Skin epidermis (tissue), 12 donors: Measurements from ENCODE around the gene GRB14.

Experiments
- H3K27ac ChIP-seq, 21 experiments: fragments of 200-600 bp; sonication (generic) in 11 of 21; one replicate each; pipeline ENCODE4 v1.5.0; 2020; ENCODE audit warnings: mild to moderate bottlenecking in 3 of 21, inconsistent platforms in 2 of 21, moderate library complexity in 2 of 21
- H3K4me3 ChIP-seq, 7 experiments: fragments of 200-600 bp; sonication (generic) in 2 of 7; one replicate each; pipeline ENCODE4 v1.5.0; 2020; ENCODE audit warnings: inconsistent platforms in 2 of 7, mild to moderate bottlenecking in 2 of 7, moderate library complexity in 1 of 7

Gene GRB14

DNA sequence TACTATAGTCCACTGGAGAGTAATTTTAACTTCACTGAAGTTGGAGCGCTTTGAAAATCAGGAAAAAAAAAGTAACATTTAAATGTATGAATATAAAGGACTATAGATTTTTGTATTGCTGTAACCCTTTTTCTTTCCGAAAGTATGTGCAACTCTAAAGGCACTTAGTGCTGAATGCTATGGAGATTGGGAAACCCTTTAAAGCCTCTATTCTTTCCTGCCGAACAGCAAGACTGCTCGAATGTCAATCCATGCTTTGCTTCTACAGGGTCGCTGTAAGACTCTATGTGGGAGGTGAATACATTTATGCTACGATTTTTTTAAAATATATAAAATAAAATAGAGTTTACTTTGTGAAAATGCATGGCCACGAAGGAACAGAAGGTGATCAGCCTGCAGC is 825 bp downstream of the GRB14 start:
- peak overlapping the region in 3 of 7 experiments; percentile 23 to 45 (median 43) for H3K4me3 ChIP-seq
- no peak overlapping the region for H3K27ac ChIP-seq

DNA sequence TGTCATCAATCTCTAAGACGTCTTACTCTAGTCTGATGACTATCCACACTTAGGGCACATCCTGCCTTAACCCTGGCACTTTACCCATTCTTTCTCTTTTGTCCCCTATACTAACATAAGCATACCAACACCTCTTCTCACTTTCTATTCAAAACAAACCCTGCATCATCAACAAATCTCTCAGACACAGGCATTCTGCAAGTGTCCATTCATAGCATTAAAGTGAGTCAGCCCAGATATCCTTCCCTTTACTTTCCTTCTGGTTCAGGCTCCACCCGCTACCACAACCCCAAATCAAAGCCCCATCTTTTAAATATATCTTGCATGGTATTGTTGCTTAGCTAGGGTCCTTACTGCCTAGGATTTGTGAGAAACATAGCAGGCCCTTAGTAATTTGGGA is 3.8 kb downstream of the GRB14 start:
- Histone ChIP-seq H3K27ac (no peak overlapping the region), H3K4me3 (no peak overlapping the region)

DNA sequence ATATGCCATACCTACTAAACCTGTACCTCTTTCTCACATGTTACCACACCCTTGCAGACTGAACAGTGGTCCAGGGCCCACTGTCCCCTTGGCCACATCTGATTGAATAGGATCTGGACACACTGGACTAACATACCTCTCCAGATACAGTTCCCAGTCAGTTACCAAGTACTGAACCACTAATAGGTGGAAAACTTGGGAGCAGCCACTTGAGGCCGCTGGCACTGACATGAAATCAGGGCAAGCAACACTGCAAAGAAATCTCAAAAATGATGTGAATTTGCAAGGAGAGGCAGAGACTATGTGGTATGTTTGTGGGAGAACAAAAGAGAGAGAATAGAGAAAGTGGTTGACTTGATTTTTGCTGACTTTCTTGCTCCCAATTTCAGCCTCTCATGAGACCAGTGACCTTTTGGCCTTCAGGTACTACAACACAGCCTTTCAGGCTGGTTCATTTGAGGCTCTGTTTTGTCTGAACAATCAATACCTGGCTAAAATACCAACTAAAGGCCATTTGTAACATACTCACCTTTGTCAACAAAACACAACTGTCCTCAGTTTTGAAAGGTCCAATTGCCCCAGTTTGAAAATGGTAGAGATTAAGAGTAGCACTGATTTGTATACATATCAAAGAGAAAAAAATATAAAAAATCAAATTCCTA is 7.8 kb downstream of the GRB14 start:
- no peak overlapping the region for H3K27ac ChIP-seq

DNA sequence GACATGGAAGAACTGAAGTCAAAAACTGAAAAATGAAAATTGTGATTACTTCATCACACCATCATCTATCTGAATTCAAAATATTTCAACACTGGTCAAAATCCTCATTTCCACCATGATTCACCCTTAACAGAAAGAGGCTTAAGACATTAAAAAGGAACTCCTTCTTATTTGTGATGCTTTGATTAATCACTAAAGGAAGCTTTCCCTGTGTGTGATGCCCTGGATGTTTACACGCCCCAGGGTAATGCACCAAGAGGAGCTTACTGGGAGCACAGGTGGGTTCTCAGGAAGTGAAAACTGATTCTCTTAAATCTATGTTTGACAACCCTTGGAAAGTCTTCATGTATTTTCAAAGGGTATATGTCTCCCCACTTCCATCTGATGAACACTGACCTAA is 11.5 kb downstream of the GRB14 start:
- H3K27ac ChIP-seq, result no peak overlapping the region

More for the DNA sequence above, 7.8 kb downstream of the GRB14 start:
- H3K4me3 ChIP-seq, result no peak overlapping the region

DNA sequence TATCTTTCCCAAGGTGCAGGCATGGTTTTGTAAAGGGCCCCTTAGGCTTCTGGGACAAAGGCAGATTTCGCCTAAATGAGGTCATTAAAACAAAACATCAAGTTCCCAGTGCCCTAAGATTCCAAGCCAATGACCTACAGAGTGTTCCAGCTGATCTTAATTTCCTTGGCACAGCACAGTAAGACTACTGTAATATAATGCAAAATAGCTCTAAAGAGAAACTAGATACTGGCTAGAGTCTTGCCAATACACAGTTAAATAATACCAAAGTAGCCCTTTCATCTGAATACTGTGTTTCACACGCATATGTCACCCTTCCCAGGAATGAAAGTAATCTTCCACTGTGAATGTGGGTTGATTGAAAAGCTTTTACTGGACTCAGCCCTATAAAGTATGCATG is 14.7 kb downstream of the GRB14 start:
- Histone ChIP-seq H3K27ac (no peak overlapping the region), H3K4me3 (no peak overlapping the region)

More for the DNA sequence above, 11.5 kb downstream of the GRB14 start:
- no peak overlapping the region for H3K4me3 ChIP-seq

DNA sequence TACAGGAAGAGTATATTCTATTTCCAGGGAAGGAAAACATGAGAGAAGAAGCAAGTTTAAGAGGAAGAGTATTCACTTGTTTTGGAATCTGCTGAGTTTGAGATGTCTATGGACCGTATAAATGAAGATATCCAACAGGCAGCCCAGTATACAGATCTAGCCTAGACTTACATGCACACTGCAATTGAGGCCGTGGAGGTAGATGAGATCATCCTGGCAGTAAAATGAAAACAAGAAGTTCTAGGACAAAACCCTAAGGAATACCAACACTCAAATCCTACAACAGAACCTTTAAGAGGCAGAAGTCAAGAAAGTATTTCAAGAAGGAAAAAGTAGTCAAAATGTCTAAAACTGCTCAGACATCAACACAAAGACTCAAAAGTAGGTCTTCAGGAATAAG is 16.0 kb downstream of the GRB14 start:
- Histone ChIP-seq H3K4me3 (no peak overlapping the region), H3K27ac (no peak overlapping the region)

DNA sequence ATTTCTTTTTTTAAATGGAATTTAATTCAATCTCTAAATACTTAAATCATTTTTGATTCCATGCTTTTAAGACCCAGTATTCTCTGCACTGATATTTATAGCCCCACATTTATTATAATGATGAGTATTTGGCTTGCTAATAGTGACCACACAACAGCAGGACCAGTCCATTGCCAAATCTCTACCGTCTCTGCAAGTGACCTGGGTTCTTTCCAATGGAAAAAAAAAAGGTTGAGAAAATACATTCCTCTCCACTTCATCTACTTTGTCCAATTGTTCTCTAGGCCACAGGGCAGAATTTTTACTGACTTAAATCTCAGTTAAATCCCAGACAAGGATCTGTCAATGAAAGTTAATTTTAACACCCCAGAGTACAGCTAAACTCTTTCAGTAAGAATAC is 20.5 kb downstream of the GRB14 start:
- Histone ChIP-seq H3K4me3 (no peak overlapping the region), H3K27ac (no peak overlapping the region)

DNA sequence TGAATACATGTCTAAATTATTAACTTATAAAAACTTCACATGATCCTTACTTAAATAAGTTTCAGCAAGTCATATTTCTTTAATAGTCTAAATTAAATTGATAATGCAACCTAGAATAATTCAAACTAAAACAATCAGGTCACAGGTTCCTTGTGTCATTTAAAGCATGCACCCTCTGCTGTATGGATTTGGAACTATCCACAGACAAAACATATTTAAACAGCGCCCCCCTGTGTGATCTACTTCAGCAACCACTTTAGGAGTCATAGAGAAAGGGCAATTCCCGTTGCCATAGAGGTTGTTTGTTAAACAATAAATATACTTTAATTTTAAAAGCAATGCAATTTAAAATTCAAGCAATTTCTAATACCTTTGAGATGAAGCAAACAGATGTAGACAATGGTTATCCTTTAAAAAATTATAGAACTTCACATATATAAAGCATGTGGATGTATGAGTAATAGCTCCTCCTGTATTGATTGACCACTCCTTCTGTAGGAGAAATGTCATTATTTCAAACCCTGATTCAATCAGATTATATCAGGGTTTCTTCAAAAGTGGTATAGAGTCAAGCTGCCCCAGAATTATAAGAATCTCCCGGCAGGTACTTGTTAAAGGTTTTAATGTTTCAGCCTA is 21.2 kb downstream of the GRB14 start:
- H3K27ac ChIP-seq, result no peak overlapping the region
- no peak overlapping the region for H3K4me3 ChIP-seq

DNA sequence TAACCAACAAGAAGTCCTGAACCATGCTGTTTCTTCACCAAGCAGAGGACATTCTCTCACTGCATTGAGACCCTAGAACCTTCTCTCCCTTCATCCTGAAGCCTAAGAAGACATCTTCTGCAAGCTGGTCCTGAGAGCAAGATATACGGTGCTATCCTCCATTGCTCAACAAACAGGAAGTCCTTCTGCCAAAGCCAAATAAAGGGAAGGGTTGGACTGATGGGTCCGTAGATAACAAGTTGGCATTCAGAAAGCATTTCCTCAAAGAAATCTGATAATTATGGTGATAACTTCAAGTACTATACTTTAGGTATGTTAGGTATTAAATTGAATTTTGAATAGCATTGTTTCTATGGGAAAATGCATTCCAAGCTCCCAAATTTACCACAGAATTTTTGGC is 23.3 kb downstream of the GRB14 start:
- no peak overlapping the region for H3K4me3 ChIP-seq
- H3K27ac ChIP-seq, result no peak overlapping the region

DNA sequence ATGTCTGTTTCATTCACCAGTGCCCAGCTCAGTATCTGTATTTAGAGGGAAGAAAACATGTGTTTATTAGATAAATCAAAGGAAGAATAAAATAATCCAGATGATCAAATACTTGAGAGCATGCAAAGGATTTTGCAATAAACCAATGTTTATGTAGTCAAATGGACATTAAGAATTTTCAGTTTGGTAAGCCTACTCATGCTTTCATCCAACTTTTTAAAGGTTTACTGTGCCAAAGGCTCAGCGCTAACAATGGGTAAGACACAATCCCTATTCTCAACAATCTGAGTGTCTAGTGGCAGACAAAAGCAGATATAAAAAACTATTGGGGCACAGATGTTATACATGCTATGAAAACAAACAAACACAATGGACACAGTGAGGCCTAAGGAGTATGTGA is 26.3 kb downstream of the GRB14 start:
- no peak overlapping the region for H3K27ac ChIP-seq
- no peak overlapping the region for H3K4me3 ChIP-seq

DNA sequence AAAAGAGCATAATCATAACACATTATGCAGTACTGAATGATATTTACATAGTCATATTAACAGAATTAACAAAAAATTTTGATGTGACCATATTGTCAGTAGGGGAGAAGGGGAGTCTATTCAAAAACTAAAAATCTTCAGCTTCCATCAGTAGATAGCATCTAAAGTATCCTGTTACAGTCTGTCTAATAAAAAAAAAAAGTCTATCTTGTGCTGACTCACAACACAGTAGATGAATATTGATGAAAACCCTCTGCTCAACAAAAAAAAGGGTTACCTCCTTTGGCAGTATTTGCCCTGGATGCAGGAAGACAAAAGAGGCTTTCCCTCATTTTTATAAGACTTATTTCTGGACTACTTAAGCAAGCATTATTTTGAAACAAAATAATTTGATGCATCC is 27.3 kb downstream of the GRB14 start:
- H3K27ac ChIP-seq, result no peak overlapping the region
- H3K4me3 ChIP-seq, result no peak overlapping the region

DNA sequence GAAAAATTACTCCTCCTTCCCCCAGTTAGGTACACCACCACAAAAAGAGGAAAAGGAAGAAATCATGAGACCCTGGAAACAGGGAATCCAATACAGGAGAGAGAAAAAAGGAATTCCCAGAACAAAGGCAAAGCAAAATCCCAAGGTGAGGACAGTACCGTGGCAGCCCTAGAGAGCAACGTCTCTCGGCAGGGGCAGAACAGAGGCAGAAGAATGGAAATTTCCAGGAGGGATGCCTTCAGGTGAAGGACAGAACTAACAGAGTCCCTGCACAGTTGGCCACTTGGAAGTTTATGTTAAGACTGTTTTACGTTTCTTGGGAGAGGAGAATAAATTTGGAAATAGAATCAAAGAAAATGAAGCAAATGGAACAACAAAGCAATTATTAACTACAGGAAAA is 27.7 kb downstream of the GRB14 start:
- H3K4me3 ChIP-seq, result no peak overlapping the region
- H3K27ac ChIP-seq, result no peak overlapping the region

DNA sequence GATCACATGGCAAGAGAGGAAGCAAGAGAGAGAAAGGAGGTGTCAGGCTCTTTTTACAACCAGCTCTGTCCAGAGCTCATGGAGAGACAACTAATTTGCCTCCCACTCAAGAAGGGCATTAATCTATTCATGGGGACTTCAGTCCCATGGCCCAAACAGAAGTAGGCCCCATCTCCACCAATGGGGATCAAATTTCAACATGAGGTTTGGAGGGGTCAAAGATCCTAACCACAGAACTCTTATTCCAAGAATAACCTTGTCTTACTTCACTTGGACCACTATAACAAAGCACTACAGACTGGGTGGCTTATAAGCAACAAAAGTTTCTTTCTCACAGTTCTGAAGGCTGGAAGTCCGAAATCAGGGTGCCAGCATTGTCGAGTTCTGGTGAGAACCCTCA is 31.8 kb downstream of the GRB14 start:
- Histone ChIP-seq H3K27ac (no peak overlapping the region), H3K4me3 (no peak overlapping the region)

DNA sequence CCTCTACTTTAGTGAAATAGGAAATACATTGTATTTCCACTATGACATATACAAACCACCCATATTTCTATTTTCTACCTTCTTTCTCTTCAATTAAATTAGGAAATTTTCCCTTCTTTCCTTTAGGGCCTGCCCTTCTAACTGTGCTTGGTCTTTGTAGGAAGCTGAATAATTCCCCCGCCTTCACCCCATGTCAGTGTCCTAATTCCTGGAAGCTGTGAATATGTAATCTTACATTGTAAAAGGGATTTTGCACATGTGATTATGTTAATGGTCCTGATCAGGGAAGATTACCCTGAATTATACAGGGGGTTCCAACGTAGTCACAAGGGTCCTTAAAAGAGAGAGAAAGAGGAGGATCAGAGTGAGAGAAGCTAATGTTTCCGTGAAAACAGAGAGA is 40.2 kb downstream of the GRB14 start:
- Histone ChIP-seq H3K4me3 (no peak overlapping the region), H3K27ac (no peak overlapping the region)

DNA sequence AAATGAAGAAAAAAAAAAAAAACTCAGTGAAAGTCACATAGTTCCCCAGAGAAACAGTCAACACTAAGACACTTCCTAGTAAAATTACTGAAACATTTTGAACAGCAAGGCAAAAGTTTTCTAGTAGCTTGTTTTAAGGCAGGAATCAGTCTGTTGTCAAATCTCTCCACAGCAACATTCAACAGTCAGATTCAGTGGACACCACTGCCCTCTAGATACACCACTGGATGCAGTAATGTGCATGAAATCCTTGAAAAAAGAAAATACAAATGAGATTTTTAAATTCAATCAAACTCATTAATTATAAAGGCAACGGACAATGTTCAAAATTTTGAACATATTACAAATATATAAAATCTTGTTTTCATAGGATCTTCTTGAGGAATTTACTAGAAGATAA is 46.4 kb downstream of the GRB14 start:
- Histone ChIP-seq H3K27ac (no peak overlapping the region), H3K4me3 (no peak overlapping the region)

DNA sequence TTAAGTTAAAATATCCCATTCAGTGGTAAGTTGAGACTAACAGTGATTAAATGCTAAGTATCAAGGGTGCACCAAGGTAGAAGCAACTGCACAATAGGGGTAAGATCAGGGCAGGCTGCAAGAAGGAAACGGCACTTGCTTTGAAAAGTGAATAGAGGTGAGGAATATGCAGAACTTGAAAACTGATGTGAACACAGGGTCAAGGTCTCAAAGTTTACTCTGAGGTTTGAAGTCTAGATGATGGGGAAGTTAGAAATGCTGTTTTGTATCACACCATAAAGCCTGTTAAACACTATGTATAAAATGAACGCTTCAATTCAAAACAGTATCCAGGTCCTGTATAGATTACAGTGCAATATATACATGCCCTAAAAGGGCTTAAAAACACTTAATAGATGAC is 50.8 kb downstream of the GRB14 start:
- H3K27ac ChIP-seq, result no peak overlapping the region

DNA sequence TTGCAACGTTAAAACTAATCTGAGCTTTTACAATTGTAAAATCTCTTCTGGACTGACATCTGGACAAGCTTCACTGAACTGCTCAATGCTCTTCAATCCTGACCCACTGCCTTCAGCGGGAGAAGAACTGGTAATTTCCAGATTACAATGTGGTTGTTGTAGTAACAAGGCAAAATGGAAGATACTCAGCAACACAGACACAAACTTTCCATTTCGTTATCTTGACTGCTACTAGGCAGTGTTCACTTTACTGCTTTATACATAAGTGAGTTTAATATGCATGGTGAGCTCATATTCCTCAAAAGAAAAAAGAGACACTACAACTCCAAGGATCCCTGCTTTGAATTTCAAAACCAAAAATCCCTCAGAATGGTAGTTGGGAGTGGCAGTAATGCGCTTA is 51.9 kb downstream of the GRB14 start:
- Histone ChIP-seq H3K27ac (no peak overlapping the region), H3K4me3 (no peak overlapping the region)

More for the DNA sequence above, 50.8 kb downstream of the GRB14 start:
- no peak overlapping the region for H3K4me3 ChIP-seq

DNA sequence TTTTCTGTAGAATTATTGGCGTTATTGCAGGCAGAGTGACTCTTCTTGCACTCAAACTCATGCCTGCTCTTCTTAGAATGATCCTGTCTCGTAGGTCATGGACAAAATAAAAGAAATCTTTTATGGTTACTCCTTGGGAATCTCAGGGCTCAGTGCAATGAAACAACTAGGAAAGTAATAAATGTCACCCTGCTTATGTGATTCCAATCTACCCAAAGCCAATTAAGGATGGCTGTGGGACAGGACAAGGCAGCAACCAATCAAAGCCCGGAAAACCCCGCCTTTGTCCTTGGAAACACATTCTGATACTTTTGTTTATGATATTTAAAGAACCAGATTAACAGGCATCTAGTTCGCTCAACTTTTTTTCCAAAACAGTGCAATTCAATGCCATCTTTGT is 53.0 kb downstream of the GRB14 start:
- Histone ChIP-seq H3K27ac (no peak overlapping the region), H3K4me3 (no peak overlapping the region)

DNA sequence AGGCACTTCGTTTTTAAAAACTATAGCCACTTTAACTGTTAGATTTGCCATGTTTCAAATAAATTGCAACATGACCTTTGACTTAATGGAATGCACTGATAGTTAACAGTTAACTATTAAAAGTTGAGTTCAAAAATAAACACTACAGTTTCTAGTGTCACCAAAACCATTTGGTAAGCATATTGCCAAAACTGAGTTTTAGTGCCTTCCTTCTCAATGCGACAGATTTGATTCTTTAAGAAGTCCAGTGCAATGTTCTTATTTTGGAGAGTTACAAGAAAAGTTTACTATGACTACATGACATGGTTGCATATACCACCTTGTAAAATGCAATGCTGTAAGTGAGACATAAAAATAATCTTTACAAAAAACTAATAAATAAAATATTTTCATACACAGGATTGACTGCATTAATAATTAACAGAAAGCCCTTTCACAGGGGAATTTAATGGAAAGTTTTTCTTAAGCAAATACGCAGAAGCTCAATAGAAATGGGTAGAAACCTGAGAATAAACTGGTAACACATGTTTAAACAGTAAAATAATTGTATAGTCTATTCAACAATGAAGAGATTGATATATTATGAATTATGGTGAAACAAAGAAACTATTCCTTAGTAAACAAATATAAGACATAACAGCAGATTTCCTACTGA is 53.8 kb downstream of the GRB14 start:
- Histone ChIP-seq H3K4me3 (no peak overlapping the region), H3K27ac (no peak overlapping the region)

DNA sequence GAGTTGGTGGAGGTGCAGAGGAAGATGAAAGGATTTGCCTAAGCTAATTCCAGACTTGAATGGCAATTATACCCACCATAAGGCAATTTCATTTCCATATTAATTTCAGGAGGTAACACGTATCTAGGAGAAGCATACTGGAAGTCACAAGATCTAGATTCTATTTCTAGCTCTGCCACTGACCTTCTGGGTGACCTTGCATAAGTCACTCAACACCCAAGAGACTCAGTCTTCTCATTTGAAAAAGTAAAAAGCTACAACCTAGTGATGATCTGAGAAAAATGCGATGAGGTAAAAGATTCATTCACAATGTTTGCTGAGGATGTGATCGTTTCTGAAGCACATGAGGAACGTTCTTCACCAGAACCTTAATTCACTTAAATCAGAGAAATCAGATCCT is 55.9 kb downstream of the GRB14 start:
- Histone ChIP-seq H3K27ac (no peak overlapping the region), H3K4me3 (no peak overlapping the region)

DNA sequence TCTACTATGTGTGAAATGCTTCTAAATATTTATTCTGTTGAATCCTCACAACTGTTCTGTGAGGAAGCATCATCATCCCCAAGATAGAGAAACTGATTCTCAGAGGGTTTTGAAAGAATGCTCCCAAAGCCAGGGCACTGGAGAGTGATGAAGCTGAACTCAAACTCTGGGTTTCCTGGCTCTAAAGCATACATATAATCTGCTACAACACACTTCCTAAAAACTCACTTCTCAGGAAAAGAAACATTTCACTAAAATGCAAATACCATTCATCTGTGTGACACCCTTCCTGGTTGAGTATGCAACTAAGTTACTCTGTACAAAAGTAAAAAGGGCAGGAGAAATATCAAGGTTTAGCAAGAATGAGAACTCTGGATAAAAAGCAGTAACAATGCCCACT is 58.6 kb downstream of the GRB14 start:
- no peak overlapping the region for H3K27ac ChIP-seq
- H3K4me3 ChIP-seq, result no peak overlapping the region
